Panc1 (cell line): Measurements from ENCODE around the gene BCAS3. TPM values are rescaled to one million over a fixed set of nuclear protein-coding genes. Genes with fewer than 3 reads are reported as not detected.

Experiments used
- ATAC-seq: fragments of 200-7000 bp; cut with Tn5 transposase; 2 replicates; pipeline ENCODE4 v1.9.1; 2020; ENCODE audit warnings: mild to moderate bottlenecking, moderate library complexity
- BruUV-seq: library from RNA; stranded (reverse); fragments of 400-500 nt; replicated peaks from 2 replicates; lab custom pipeline; 2021; lab: Mats Ljungman, UMichigan
- CTCF ChIA-PET: fragments of 300-600 bp; sonication (Branson Sonifier 250); formaldehyde crosslinking; loops from one replicate; lab custom pipeline; 2022; ENCODE audit warnings: antibody characterized with exemption; lab: Charles Lee
- POLR2A ChIA-PET: fragments of 300-600 bp; sonication (Branson Sonifier 250); formaldehyde crosslinking; loops from one replicate; lab custom pipeline; 2022; ENCODE audit warnings: antibody characterized with exemption; lab: Charles Lee
- DNase-seq: peaks from one replicate; pipeline ENCODE4 v3.0.0-alpha.2; 2010; ENCODE audit warnings: low read depth, low spot score
- H3K27ac ChIP-seq: 2 replicates; pipeline ENCODE4 v1.5.1; 2011; ENCODE audit warnings: mild to moderate bottlenecking, low read length, inconsistent platforms
- H3K27me3 ChIP-seq: fragments of 200-500 bp; sonication (Bioruptor generic); 2 replicates; pipeline ENCODE4 v1.6.0; 2014; ENCODE audit warnings: low read length, inconsistent platforms; ENCODE audit not compliant: control insufficient read depth, insufficient read depth
- H3K36me3 ChIP-seq: fragments of 200-500 bp; sonication (Bioruptor generic); 2 replicates; pipeline ENCODE4 v1.5.1; 2014; ENCODE audit warnings: inconsistent platforms, mild to moderate bottlenecking, low read length, moderate library complexity; ENCODE audit not compliant: control insufficient read depth, insufficient read depth
- H3K4me1 ChIP-seq: 2 replicates; pipeline ENCODE4 v1.5.1; 2011; ENCODE audit warnings: inconsistent platforms, mild to moderate bottlenecking, low read length, moderate library complexity; ENCODE audit not compliant: control insufficient read depth, insufficient read depth
- H3K4me3 ChIP-seq, 2 experiments: 2 replicates each; pipeline ENCODE4 v1.5.1; 2011 to 2012; ENCODE audit warnings: low read depth in 2 of 2, low read length in 2 of 2, mild to moderate bottlenecking in 2 of 2, inconsistent platforms in 1 of 2, moderate library complexity in 1 of 2
- H3K9me3 ChIP-seq: fragments of 200-500 bp; sonication (Bioruptor generic); 2 replicates; pipeline ENCODE4 v1.5.1; 2014; ENCODE audit warnings: low read depth, mild to moderate bottlenecking, inconsistent platforms, low read length, moderate library complexity; ENCODE audit not compliant: control insufficient read depth, insufficient read depth
- POLR2AphosphoS5 ChIP-seq: IDR thresholded peaks from 2 replicates; pipeline ENCODE4 v1.6.1; 2012; ENCODE audit warnings: mild to moderate bottlenecking, low read depth, low read length, moderate library complexity
- SIN3A ChIP-seq: IDR thresholded peaks from 2 replicates; pipeline ENCODE4 v1.6.1; 2012; ENCODE audit warnings: low read depth, mild to moderate bottlenecking, low read length, moderate library complexity, borderline replicate concordance; ENCODE audit not compliant: insufficient read depth
- TCF7L2 ChIP-seq: IDR thresholded peaks from 2 replicates; pipeline ENCODE4 v1.6.1; 2011; ENCODE audit warnings: mild to moderate bottlenecking, low read depth, low read length, inconsistent platforms
- in situ Hi-C: cut with HindIII; loops from 2 replicates; pipeline ENCODE4 v1.10.0; 2016; ENCODE audit warnings: low sequenced_read_pairs, low pct_unique_long_range_greater_than_20kb
- intact Hi-C: fragments of 100-400 bp; cut with micrococcal nuclease; formaldehyde crosslinking; loops from one replicate; pipeline ENCODE4 v1.10.0; 2022; ENCODE audit not compliant: unreplicated experiment
- total RNA-seq: library from RNA; stranded (reverse); gene quantifications from one replicate; pipeline ENCODE4 v1.2.1, GENCODE V29; 2021; ENCODE audit not compliant: unreplicated experiment
- TF ChIP-seq, protein P1 (sequence below): fragments of 450-650 bp; IDR thresholded peaks from 2 replicates; pipeline ENCODE4 v1.5.1; 2017; ENCODE audit warnings: mild to moderate bottlenecking
- TF ChIP-seq, protein P2 (sequence below), 2 experiments: IDR thresholded peaks; 2 replicates each; pipeline ENCODE4 v1.6.1; 2011 to 2012; ENCODE audit warnings: low read depth in 2 of 2, control low read depth in 1 of 2, low read length in 1 of 2, mild to moderate bottlenecking in 1 of 2, moderate library complexity in 1 of 2; ENCODE audit not compliant: insufficient read depth in 1 of 2

Gene BCAS3
- total RNA-seq, 1 experiment from 2014 or later: 9.3 TPM

DNA sequence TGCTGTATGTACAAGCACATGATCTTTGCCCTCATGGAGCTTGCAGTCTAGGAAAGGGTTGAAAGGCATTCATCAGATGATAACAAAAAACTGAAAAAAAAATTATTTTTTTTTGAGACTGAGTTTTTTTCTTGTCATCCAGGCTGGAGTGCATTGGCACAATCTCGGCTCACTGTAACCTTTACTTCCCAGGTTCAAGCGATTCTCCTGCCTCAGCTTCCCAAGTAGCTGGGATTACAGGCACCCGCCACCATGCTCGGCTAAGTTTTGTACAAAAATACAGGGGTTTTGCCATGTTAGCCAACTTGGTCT, 38.7 kb upstream of the BCAS3 start:
- H3K4me1 ChIP-seq: no peaks in the 10 kb centered on the region
- H3K27me3 ChIP-seq: no peaks in the 10 kb centered on the region
- no peaks in the 10 kb centered on the region for H3K9me3 ChIP-seq
- no peak for DNase-seq
- TF ChIP-seq, protein P1, sequence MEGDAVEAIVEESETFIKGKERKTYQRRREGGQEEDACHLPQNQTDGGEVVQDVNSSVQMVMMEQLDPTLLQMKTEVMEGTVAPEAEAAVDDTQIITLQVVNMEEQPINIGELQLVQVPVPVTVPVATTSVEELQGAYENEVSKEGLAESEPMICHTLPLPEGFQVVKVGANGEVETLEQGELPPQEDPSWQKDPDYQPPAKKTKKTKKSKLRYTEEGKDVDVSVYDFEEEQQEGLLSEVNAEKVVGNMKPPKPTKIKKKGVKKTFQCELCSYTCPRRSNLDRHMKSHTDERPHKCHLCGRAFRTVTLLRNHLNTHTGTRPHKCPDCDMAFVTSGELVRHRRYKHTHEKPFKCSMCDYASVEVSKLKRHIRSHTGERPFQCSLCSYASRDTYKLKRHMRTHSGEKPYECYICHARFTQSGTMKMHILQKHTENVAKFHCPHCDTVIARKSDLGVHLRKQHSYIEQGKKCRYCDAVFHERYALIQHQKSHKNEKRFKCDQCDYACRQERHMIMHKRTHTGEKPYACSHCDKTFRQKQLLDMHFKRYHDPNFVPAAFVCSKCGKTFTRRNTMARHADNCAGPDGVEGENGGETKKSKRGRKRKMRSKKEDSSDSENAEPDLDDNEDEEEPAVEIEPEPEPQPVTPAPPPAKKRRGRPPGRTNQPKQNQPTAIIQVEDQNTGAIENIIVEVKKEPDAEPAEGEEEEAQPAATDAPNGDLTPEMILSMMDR: peak; percentile 42
- TF ChIP-seq SIN3A: no peak
- BruUV-seq: no TSS peak
- H3K27ac ChIP-seq: no peak overlapping the region
- in situ Hi-C loops: no loop called here
- ChIA-PET POLR2A (no interaction called here), CTCF (interaction anchor here (0.7 to 1.4 kb wide), 2 partner anchors 69 to 431 kb away, joined by 3 to 7 read pairs; no protein-coding TSS in a partner anchor)
- H3K36me3 ChIP-seq: no peaks in the 10 kb centered on the region
- no peak for ATAC-seq
- intact Hi-C loops: no loop called here
- no peak overlapping the region for H3K4me3 ChIP-seq

DNA sequence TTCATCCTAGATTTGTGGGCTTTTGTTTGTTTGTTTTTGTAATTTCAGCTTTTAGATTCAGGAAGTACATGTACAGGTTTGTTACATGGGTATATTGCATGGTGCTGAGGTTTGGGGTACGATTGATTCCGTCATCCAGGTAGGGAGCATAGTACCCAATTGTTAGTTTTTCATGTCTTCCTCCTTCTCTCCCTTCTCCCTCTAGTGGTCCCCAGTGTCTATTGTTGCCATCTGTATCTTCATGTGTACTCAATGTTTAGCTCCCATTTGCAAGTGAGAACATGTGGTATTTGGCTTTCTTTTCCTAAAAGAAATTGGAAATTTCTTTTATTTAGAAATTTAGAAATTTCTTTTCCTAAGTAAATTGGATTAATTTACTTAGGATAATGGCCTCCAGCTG, 37.1 kb upstream of the BCAS3 start:
- CTCF ChIA-PET: interaction anchor here (0.6 to 1.0 kb wide), 4 partner anchors 37 to 220 kb away, joined by 3 to 6 read pairs (median 3); partner anchors contain the start of genes BCAS3 and PPM1D
- ATAC-seq (no peak), DNase-seq (no peak)
- no peak overlapping the region for H3K4me3 ChIP-seq
- POLR2A ChIA-PET: no interaction called here
- H3K27me3 ChIP-seq: no peaks in the 10 kb centered on the region
- no peaks in the 10 kb centered on the region for H3K36me3 ChIP-seq
- BruUV-seq: no TSS peak
- in situ Hi-C loops (no loop called here), intact Hi-C loops (no loop called here)
- TF ChIP-seq, protein P1: peak; percentile 42; the same call in 1 of the 2 replicates
- TF ChIP-seq SIN3A (no peak), TCF7L2 (no peak), POLR2AphosphoS5 (no peak)
- H3K4me1 ChIP-seq: no peaks in the 10 kb centered on the region
- H3K9me3 ChIP-seq: no peaks in the 10 kb centered on the region
- H3K27ac ChIP-seq: no peak overlapping the region

DNA sequence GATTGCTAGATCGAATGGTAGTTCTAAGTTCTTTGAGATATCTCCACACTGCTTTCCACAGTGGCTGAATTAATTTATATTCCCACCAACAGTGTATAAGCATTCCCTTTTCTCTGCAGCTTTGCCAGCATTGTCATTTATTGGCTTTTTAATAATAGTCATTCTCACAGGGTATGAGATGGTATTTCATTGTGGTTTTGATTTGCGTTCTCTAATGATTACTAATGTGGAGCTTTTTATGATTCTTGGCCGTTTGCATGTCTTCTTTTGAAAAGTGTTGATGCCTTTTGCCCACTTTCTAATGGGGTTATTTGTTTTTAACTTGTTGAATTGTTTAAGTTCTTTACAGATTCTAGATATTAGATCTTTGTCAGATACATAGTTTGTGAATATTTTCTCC, 36.5 kb upstream of the BCAS3 start:
- intact Hi-C loops: no loop called here
- in situ Hi-C loops: no loop called here

More for the DNA sequence above, 36.5 kb upstream of the BCAS3 start:
- no peak for TF ChIP-seq POLR2AphosphoS5
- no peak for TF ChIP-seq SIN3A
- no peak for TF ChIP-seq TCF7L2
- TF ChIP-seq, protein P2, sequence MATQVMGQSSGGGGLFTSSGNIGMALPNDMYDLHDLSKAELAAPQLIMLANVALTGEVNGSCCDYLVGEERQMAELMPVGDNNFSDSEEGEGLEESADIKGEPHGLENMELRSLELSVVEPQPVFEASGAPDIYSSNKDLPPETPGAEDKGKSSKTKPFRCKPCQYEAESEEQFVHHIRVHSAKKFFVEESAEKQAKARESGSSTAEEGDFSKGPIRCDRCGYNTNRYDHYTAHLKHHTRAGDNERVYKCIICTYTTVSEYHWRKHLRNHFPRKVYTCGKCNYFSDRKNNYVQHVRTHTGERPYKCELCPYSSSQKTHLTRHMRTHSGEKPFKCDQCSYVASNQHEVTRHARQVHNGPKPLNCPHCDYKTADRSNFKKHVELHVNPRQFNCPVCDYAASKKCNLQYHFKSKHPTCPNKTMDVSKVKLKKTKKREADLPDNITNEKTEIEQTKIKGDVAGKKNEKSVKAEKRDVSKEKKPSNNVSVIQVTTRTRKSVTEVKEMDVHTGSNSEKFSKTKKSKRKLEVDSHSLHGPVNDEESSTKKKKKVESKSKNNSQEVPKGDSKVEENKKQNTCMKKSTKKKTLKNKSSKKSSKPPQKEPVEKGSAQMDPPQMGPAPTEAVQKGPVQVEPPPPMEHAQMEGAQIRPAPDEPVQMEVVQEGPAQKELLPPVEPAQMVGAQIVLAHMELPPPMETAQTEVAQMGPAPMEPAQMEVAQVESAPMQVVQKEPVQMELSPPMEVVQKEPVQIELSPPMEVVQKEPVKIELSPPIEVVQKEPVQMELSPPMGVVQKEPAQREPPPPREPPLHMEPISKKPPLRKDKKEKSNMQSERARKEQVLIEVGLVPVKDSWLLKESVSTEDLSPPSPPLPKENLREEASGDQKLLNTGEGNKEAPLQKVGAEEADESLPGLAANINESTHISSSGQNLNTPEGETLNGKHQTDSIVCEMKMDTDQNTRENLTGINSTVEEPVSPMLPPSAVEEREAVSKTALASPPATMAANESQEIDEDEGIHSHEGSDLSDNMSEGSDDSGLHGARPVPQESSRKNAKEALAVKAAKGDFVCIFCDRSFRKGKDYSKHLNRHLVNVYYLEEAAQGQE (IDR thresholded peaks at IDR 0.05; ENCODE audit: insufficient read depth in 1 of 2, low read depth in 2 of 2, low read length in 1 of 2): no peak
- TF ChIP-seq, protein P1: no peak
- CTCF ChIA-PET: interaction anchor here (0.6 kb wide), 1 partner anchor 41 kb away, joined by 3 read pairs; the partner anchor contains the start of gene PPM1D
- Histone ChIP-seq H3K27me3 (no peaks in the 10 kb centered on the region), H3K4me3 (no peak overlapping the region), H3K36me3 (no peaks in the 10 kb centered on the region), H3K9me3 (no peaks in the 10 kb centered on the region), H3K4me1 (no peaks in the 10 kb centered on the region), H3K27ac (no peak overlapping the region)
- ATAC-seq (no peak), DNase-seq (no peak)
- POLR2A ChIA-PET: no interaction called here
- no TSS peak for BruUV-seq
